ENCODE data around the gene MCRIP2. TPM values are rescaled to one million over a fixed set of nuclear protein-coding genes. Genes with fewer than 3 reads are reported as not detected.

The MCRIP2 gene
- total and polyA plus RNA-seq, 5 experiments from 2014 or later, result 28.1 to 36.6 (median 32.2) TPM

- Mint-ChIP-seq H3K27ac (no peak overlapping the region), H3K4me1 (peaks cover 7 to 39% (median 26%) of the 10 kb centered on the region in 4 donors)
These were observed 35.9 kb downstream of the MCRIP2 start for GRCh38 chr16:677316-678190.

GRCh38 chr16:678209-678857 lies 36.7 kb downstream of the MCRIP2 start:
- ATAC-seq, result no peak
- peaks cover 8 to 42% (median 30%) of the 10 kb centered on the region in 4 donors for H3K4me1 Mint-ChIP-seq
- peak overlapping the region in 6 of 10 donors; percentile 4 to 86 (median 76) for H3K4me3 Mint-ChIP-seq
- peaks cover 0 to 16% (median 3%) of the 10 kb centered on the region in 3 donors for H3K36me3 Mint-ChIP-seq
- POLR2A ChIA-PET, result interaction anchor here (0.6 to 8.3 kb wide), 7 partner anchors 10 to 42 kb away, joined by 3 to 95 read pairs (median 5); partner anchors contain the start of genes RHOT2 and WDR24
- peaks cover 0 to 2% (median 0%) of the 10 kb centered on the region in 5 donors for H3K27me3 Mint-ChIP-seq
- no peaks in the 10 kb centered on the region for H3K9me3 Mint-ChIP-seq
- H3K27ac Mint-ChIP-seq, result peak overlapping the region in 1 of 10 donors; percentile 94
- DNase-seq, result no peak

More at GRCh38 chr16:677316-678190, 35.9 kb downstream of the MCRIP2 start:
- Mint-ChIP-seq H3K27me3 (peaks cover 0 to 2% (median 0%) of the 10 kb centered on the region in 5 donors), H3K36me3 (peaks cover 0 to 21% (median 2%) of the 10 kb centered on the region in 3 donors), H3K4me3 (peak overlapping the region in 1 of 10 donors; percentile 11), H3K9me3 (no peaks in the 10 kb centered on the region)
- ATAC-seq (no peak), DNase-seq (no peak)
- POLR2A ChIA-PET, result interaction anchor here (0.6 to 8.3 kb wide), 6 partner anchors 10 to 443 kb away, joined by 3 to 95 read pairs (median 20); partner anchors contain the start of genes FAM234A, RHOT2 and WDR24

- H3K36me3 Mint-ChIP-seq, result peaks cover 0 to 14% (median 3%) of the 10 kb centered on the region in 3 donors
- peaks cover 0 to 2% (median 0%) of the 10 kb centered on the region in 5 donors for H3K27me3 Mint-ChIP-seq
- no peaks in the 10 kb centered on the region for H3K9me3 Mint-ChIP-seq
- H3K4me1 Mint-ChIP-seq, result peaks cover 7 to 46% (median 33%) of the 10 kb centered on the region in 4 donors
- POLR2A ChIA-PET, result interaction anchor here (0.6 to 8.3 kb wide), 7 partner anchors 9 to 47 kb away, joined by 3 to 95 read pairs (median 6); partner anchors contain the start of genes CCDC78, RHOT2 and WDR24
- ATAC-seq (peak; percentile 23 to 27), DNase-seq (peak in 9 of 10 donors; percentile 33 to 76 (median 55))
- H3K27ac Mint-ChIP-seq, result peak overlapping the region in 9 of 10 donors; percentile 37 to 94 (median 83)
- peak overlapping the region; percentile 66 to 90 (median 84) for H3K4me3 Mint-ChIP-seq
These were observed 37.5 kb downstream of the MCRIP2 start for GRCh38 chr16:678858-679813.

GRCh38 chr16:679814-680624 lies 38.4 kb downstream of the MCRIP2 start, which contains the start of gene STUB1:
TSS of gene STUB1 (plus strand) at chr16:680410. CDS start at chr16:680526, 116 bp downstream.
- peaks cover 0 to 2% (median 0%) of the 10 kb centered on the region in 5 donors for H3K27me3 Mint-ChIP-seq
- H3K4me3 Mint-ChIP-seq, result peak within 1 kb of the TSS; percentile 75 to 90 (median 84)
- H3K4me1 Mint-ChIP-seq, result peaks cover 7 to 44% (median 33%) of the 10 kb centered on the region in 4 donors
- H3K9me3 Mint-ChIP-seq, result no peaks in the 10 kb centered on the region
- DNase-seq (peak; percentile 74 to 97 (median 86)), ATAC-seq (peak; percentile 50 to 56)
- POLR2A ChIA-PET, result interaction anchor here (0.5 to 8.3 kb wide), 11 partner anchors 10 to 1292 kb away, joined by 3 to 95 read pairs (median 6); partner anchors contain the start of genes ANTKMT, CCDC78, DECR2 and HAGHL
- H3K36me3 Mint-ChIP-seq, result peaks cover 0 to 12% (median 3%) of the 10 kb centered on the region in 3 donors
- peak within 1 kb of the TSS in 9 of 10 donors; percentile 61 to 94 (median 82) for H3K27ac Mint-ChIP-seq

GRCh38 chr16:680625-680945 lies 39.0 kb downstream of the MCRIP2 start:
- Mint-ChIP-seq H3K9me3 (no peaks in the 10 kb centered on the region), H3K27me3 (peaks cover 0 to 2% (median 0%) of the 10 kb centered on the region in 5 donors), H3K4me3 (peak overlapping the region; percentile 64 to 86 (median 74)), H3K4me1 (peaks cover 7 to 41% (median 29%) of the 10 kb centered on the region in 4 donors), H3K36me3 (peaks cover 0 to 12% (median 3%) of the 10 kb centered on the region in 3 donors), H3K27ac (peak overlapping the region in 4 of 10 donors; percentile 25 to 65 (median 58))
- DNase-seq, result no peak
- POLR2A ChIA-PET, result interaction anchor here (0.5 to 8.3 kb wide), 12 partner anchors 9 to 1291 kb away, joined by 3 to 95 read pairs (median 6); partner anchors contain the start of genes ANTKMT, CCDC78, DECR2 and HAGHL
- no peak for ATAC-seq

- POLR2A ChIA-PET, result interaction anchor here (0.5 to 8.3 kb wide), 14 partner anchors 9 to 1835 kb away, joined by 3 to 95 read pairs (median 5); partner anchors contain the start of genes ANTKMT, HAGHL, MCRIP2 and METTL26
- DNase-seq, result no peak
- peak overlapping the region in 7 of 10 donors; percentile 19 to 84 (median 44) for H3K27ac Mint-ChIP-seq
- H3K4me1 Mint-ChIP-seq, result peaks cover 7 to 41% (median 32%) of the 10 kb centered on the region in 4 donors
- no peaks in the 10 kb centered on the region for H3K9me3 Mint-ChIP-seq
- peaks cover 0 to 2% (median 0%) of the 10 kb centered on the region in 5 donors for H3K27me3 Mint-ChIP-seq
- H3K4me3 Mint-ChIP-seq, result peak overlapping the region; percentile 64 to 81 (median 71)
- no peak for ATAC-seq
- peaks cover 0 to 13% (median 3%) of the 10 kb centered on the region in 3 donors for H3K36me3 Mint-ChIP-seq
These were observed 39.5 kb downstream of the MCRIP2 start for GRCh38 chr16:680967-681745.

- DNase-seq (no peak), ATAC-seq (no peak)
- H3K9me3 Mint-ChIP-seq, result no peaks in the 10 kb centered on the region
- H3K27ac Mint-ChIP-seq, result peak overlapping the region in 6 of 10 donors; percentile 19 to 84 (median 53)
- no peaks in the 10 kb centered on the region for H3K27me3 Mint-ChIP-seq
- H3K4me3 Mint-ChIP-seq, result peak overlapping the region; percentile 64 to 82 (median 78)
- POLR2A ChIA-PET, result interaction anchor here (0.5 to 8.3 kb wide), 13 partner anchors 8 to 1283 kb away, joined by 3 to 95 read pairs (median 5); partner anchors contain the start of genes ANTKMT, HAGHL, MCRIP2 and METTL26
- peaks cover 0 to 14% (median 3%) of the 10 kb centered on the region in 3 donors for H3K36me3 Mint-ChIP-seq
- H3K4me1 Mint-ChIP-seq, result peaks cover 7 to 36% (median 32%) of the 10 kb centered on the region in 4 donors
These were observed 40.3 kb downstream of the MCRIP2 start for GRCh38 chr16:681746-682427.

- peaks cover 7 to 38% (median 32%) of the 10 kb centered on the region in 4 donors for H3K4me1 Mint-ChIP-seq
- peaks cover 0 to 14% (median 3%) of the 10 kb centered on the region in 3 donors for H3K36me3 Mint-ChIP-seq
- H3K27me3 Mint-ChIP-seq, result no peaks in the 10 kb centered on the region
- ATAC-seq (no peak), DNase-seq (no peak)
- no peaks in the 10 kb centered on the region for H3K9me3 Mint-ChIP-seq
- POLR2A ChIA-PET, result interaction anchor here (0.5 to 8.3 kb wide), 7 partner anchors 7 to 476 kb away, joined by 3 to 95 read pairs (median 29); partner anchors contain the start of genes HAGHL, METTL26, RHOT2 and WDR24
- H3K27ac Mint-ChIP-seq, result peak overlapping the region in 8 of 10 donors; percentile 38 to 89 (median 76)
- peak overlapping the region; percentile 64 to 82 (median 76) for H3K4me3 Mint-ChIP-seq
These were observed 41.1 kb downstream of the MCRIP2 start for GRCh38 chr16:682493-683395.
